ENCODE results near the gene MCTP1.

- TF ChIP-seq ESRRA (CRISPR knock-in tag; IDR thresholded peaks at IDR 0.05; ENCODE audit: borderline replicate concordance) (no peak), CTCF (IDR thresholded peaks at IDR 0.05) (no peak), ATF2 (CRISPR knock-in tag; IDR thresholded peaks at IDR 0.05; ENCODE audit: borderline replicate concordance, low read depth) (no peak), GRHL2 (CRISPR knock-in tag; IDR thresholded peaks at IDR 0.05; ENCODE audit: insufficient replicate concordance, severe bottlenecking) (no peak), GABPB1 (CRISPR knock-in tag; IDR thresholded peaks at IDR 0.05) (no peak), MXD4 (CRISPR knock-in tag; IDR thresholded peaks at IDR 0.05; ENCODE audit: borderline replicate concordance) (no peak), ZNF425 (CRISPR knock-in tag; conservative IDR thresholded peaks at IDR 0.05) (no peak), USF1 (CRISPR knock-in tag; IDR thresholded peaks at IDR 0.05) (no peak), ZNF423 (CRISPR knock-in tag; IDR thresholded peaks at IDR 0.05) (no peak), ARID4B (CRISPR knock-in tag; IDR thresholded peaks at IDR 0.05; ENCODE audit: borderline replicate concordance) (no peak), FOXP4 (CRISPR knock-in tag; IDR thresholded peaks at IDR 0.05) (no peak)
Measured at GRCh38 chr5:95172659-95173058, 112.2 kb downstream of the MCTP1 start.

All from WTC11 (cell line).